Measurements from ENCODE around the gene ZNF223.

The ZNF223 gene

GRCh38 chr19:44072543-44073401, 20.9 kb downstream of the ZNF223 start:
- DNase-seq = no peak

DNA sequence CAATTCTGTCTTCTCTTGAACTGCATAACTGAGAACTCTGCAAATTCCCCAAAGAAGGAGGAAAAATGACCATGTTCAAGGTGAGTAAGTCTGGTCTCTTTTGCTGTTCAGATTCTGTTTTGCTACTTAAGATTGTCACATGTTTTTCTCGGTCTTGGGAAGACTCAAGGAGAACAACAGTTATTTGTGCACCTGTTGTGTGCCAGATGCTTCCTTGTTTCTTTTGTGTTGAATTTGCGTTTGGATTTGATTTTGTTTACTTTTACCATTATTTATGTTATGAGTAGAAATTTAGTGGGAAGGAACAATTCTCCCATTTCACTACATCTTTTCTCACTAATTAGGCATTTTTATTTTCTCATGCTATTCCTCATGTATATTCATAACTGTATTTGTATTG, 24.5 kb downstream of the ZNF223 start:
- DNase-seq = no peak

DNA sequence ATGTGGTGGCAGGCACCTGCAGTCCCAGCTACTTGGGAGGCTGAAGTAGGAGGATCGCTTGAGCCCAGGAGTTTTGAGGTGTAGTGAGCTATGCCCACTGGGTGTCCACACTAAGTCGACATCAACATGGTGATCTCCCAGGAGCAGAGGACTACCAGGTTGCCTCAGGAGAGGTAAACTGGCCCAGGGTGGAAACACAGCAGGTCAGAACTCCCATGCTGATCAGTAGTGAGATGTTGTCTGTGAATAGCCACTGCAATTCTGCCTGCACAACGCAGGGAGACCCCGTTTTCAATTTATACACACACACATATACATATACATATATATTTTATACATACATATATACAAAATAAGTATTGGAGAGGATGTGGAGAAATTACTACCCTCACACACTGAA, 40.3 kb downstream of the ZNF223 start:
- no peak for DNase-seq

GRCh38 chr19:44093931-44094765, 42.3 kb downstream of the ZNF223 start, which contains the start of gene ZNF224:
ZNF224 (plus strand) TSS chr19:44094361; CDS start chr19:44097874, 3,513 bp downstream.
- DNase-seq = peak; percentile 95

GRCh38 chr19:44107751-44108150, 55.9 kb downstream of the ZNF223 start:
- DNase-seq = no peak

DNA sequence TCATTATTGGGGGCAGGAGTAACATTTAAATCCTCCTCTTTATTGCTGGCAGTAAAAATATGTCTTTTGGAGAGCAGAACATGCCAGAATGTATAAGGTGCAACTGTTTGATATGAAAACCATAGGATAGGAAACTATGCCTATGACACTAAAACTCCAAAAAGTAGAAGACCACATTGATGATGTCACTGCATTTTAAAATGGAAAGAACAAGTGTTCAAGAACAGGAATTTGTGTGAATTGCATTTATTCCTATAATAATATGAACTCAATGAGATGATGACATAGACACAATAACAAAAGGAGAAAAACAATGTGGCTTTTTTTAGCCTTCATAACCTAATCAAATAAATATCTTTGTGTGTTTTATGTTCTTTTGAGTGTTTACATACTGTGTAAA, 57.6 kb downstream of the ZNF223 start:
- DNase-seq = no peak

GRCh38 chr19:44111910-44112463, 60.2 kb downstream of the ZNF223 start:
- peak; percentile 93 for DNase-seq

DNA sequence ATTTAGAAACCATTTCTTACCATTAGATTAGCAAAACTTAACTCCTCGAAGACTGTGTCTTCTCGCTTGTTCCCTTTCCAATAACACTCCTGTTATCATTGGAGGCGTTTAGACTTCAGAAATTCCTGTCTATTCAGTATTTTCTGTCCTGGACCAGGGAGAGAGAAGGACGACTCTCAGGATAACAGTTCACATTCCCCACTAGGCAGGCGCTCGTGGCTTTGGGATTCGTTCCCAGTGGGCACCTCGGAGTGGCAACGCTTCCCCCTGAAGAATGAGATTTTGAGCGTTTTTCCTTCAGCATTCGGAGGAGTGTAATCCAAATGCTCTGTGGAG, 60.9 kb downstream of the ZNF223 start:
- no peak for DNase-seq

DNA sequence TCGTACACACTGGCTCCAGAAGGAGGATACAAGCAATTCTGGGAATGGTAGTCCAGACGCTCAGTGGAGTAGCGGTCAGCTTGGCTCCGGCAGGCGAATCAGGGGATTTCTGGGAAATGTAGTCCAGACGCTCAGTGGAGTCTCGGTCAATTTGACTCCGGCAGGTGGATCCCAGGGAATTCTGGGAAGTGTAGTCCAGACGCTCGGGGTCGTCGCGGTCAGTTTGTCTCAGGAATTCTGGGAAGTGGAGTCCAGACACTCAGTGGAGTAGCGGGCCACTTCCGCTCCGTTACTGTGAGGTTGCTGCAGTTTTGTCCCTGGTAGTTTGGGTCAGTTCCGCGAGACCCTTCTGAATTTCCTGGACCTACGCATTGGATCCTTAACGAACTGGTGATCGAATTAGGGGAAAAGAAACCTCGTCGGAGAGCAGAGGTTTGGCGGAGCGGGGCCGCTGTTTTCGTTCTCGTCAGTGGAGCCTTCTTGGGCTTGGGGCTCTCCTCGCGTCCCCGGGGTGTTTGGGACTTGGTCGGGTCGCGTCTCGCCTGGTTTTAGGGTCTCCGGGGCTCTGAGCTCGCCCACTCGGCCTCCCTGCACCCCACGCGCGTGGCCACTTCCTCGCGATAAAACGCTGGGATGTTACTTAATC, 61.4 kb downstream of the ZNF223 start, which contains the start of gene ZNF225:
Gene ZNF225, plus strand, starts transcription at position 262 of the 646 bp plus-strand sequence. CDS start 2,429 bp downstream, outside the sequence.
- DNase-seq = peak; percentile 98

DNA sequence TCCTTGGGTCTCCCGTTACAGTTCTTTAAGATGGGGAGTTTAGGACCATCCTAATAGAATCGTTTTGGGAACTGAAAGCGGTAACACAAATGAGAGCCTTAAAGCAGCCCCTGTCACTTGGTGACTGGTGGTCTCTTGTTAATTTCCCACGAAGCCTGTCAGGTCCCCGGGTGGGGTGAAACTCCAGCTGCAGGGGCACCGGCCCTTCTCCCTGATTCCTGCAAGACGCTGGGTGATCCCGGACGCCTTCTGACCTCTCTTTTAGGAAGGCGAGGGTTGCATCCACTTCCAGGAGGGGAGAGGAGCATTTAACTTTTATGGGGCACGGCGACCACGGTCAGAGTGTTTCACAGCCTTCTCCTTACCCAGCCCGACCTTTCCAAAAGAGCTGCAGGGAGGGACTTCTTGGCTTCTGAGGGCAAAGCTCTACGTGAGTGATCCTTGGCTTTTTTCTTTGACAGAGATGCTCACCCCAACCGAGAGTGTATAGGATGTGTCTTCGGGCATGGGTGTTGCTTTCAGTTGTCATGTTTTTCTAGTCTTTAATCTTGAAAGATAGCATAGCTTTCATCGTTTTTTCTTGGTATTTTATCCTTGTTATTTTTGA, 62.1 kb downstream of the ZNF223 start:
- DNase-seq = peak; percentile 10

All from hematopoietic multipotent progenitor cell treated with erythropoietin and hydrocortisone succinate and interleukin-3 and kit ligand, for 8 days (in vitro differentiated cells).